ENCODE data around the gene OGG1. TPM values are rescaled to one million over a fixed set of nuclear protein-coding genes. Genes with fewer than 3 reads are reported as not detected.
A peak's percentile ranks its signal among the peaks of the same experiment; 100 is the strongest.

Gene OGG1
- total and polyA plus RNA-seq, 10 of the 15 experiments (the other 5 are each of a cell fraction or from before 2014, with no cell fraction given), result 4.8 to 38.8 (median 27.2) TPM

DNA sequence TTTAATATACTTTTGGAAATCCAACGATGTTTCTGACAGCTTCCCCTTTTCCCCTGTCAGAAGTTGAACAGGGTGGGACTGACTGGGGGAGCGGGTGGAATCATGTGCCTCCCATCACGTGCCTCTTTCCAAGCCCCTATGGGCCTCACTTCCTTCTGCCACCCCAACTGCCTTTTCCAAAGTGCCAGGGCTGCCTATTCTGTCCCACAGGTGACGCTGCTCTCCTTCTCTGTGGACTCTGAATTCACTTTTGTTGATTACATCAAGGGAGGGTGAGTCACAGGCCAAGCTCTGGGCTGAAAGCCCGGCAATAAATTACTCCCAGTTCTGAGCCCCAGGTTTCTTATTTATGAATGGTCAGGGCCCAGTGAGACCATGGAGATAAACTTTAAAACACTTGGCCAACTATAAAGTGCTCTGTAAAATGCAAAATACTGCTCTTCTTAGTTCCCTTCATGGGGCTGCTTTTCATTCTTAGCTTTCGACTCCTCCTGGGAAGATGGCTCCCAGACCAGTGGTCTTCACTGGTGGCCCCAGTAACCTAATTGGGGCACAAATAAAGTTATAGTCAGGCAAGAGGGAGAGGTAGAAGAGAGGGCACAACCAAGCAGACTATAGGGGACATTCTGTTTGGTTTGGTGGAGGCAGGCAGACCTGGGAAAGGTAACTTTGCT lies 33.9 kb upstream of the OGG1 start (continued):
- no peak for TF ChIP-seq NR2F1 (conservative IDR thresholded peaks at IDR 0.05)
- TF ChIP-seq RFX5 (IDR thresholded peaks at IDR 0.05; ENCODE audit: low read depth, low read length), result no peak
- no peak for TF ChIP-seq TCF12 (IDR thresholded peaks at IDR 0.05; ENCODE audit: low read depth, low read length)
- no peak for TF ChIP-seq KLF5 (IDR thresholded peaks at IDR 0.05; ENCODE audit: partially characterized antibody)
- TF ChIP-seq, protein P1, sequence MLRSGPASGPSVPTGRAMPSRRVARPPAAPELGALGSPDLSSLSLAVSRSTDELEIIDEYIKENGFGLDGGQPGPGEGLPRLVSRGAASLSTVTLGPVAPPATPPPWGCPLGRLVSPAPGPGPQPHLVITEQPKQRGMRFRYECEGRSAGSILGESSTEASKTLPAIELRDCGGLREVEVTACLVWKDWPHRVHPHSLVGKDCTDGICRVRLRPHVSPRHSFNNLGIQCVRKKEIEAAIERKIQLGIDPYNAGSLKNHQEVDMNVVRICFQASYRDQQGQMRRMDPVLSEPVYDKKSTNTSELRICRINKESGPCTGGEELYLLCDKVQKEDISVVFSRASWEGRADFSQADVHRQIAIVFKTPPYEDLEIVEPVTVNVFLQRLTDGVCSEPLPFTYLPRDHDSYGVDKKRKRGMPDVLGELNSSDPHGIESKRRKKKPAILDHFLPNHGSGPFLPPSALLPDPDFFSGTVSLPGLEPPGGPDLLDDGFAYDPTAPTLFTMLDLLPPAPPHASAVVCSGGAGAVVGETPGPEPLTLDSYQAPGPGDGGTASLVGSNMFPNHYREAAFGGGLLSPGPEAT (IDR thresholded peaks at IDR 0.05; ENCODE audit: low read depth), result no peak
- 0 out of 2 replicates have a peak, but pooled peaks have one; percentile 9 for TF ChIP-seq SMC3 (IDR thresholded peaks at IDR 0.05; ENCODE audit: borderline replicate concordance, low read length)
- TF ChIP-seq, protein P2, sequence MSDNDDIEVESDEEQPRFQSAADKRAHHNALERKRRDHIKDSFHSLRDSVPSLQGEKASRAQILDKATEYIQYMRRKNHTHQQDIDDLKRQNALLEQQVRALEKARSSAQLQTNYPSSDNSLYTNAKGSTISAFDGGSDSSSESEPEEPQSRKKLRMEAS (IDR thresholded peaks at IDR 0.05; ENCODE audit: low read depth, low read length), result no peak

DNA sequence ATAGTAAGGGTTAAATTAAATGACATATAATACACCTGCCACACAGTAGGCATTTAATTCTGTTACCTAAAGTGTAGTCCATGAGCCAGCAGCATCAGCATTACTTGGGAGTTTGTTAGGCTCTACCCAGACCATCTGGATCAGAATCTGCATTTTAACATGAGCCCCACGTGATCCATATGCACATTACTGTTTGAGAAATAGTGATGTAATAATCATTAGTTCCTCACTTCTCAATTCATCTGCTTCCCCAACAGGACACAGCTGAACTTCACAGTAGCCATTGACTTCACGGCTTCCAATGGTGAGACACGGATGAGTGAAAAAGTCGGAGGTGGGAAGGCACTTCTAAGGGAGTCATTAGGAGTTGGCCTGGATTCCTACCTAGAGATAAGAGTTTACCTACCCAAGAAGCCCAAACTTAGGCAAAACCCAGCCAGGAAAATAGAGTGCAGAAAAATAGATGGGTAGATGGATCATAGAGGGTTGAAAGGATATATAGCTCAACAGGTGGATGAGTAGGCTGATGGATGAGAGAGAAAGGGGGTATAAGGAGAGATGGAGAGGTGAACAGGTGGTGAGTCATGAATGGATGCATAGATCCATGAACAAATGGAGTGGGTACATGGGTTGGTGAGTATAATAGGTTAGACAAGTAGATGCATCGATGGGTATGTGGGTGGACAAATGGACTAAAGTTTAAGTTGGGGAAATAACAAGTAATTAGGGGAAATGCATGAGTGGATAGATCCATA lies 32.8 kb upstream of the OGG1 start:
- DNase-seq (ENCODE audit: low read depth, low spot score), result no peak
- ChIA-PET SMC1A (ENCODE audit: uncharacterized antibody, unreplicated experiment) (interaction anchor here (1.2 kb wide), 1 partner anchor 10 kb away, joined by 3 read pairs; no protein-coding TSS in a partner anchor), POLR2A (no interaction called here), RAD21 (ENCODE audit: unreplicated experiment) (no interaction called here), CTCF (no interaction called here)
- no peak overlapping the region for H3K27ac ChIP-seq (ENCODE audit: control insufficient read depth, insufficient read depth)
- H3K36me3 ChIP-seq (ENCODE audit: control insufficient read depth in 2 of 2, insufficient read depth in 2 of 2, low read length in 1 of 2), result no peaks in the 10 kb centered on the region
- H3K4me3 ChIP-seq, result no peak overlapping the region
- no peaks in the 10 kb centered on the region for H4K20me1 ChIP-seq (ENCODE audit: control insufficient read depth, insufficient read depth)
- no TSS peak for BruUV-seq (replicated peaks)
- H3K9ac ChIP-seq (ENCODE audit: control insufficient read depth, insufficient read depth, low read length), result no peak overlapping the region
- H3K79me2 ChIP-seq (ENCODE audit: control insufficient read depth, insufficient read depth, low read length), result no peaks in the 10 kb centered on the region
- 47% methylated on average over 5 of the region's 5 CpGs for WGBS (ENCODE audit: insufficient coverage, insufficient replicate concordance, low lambda C conversion rate, missing lambda C conversion rate)
- H2AFZ ChIP-seq (ENCODE audit: control insufficient read depth, low read depth, low read length), result no peak overlapping the region
- no peak for ATAC-seq
- intact Hi-C loops (cut with micrococcal nuclease; ENCODE audit: unreplicated experiment) (no loop called here), in situ Hi-C loops (cut with MboI) (no loop called here)
- H3K9me3 ChIP-seq (replicated peaks; ENCODE audit: control insufficient read depth, insufficient read depth, low read length), result no peaks in the 10 kb centered on the region
- no peak overlapping the region for H3K4me2 ChIP-seq (ENCODE audit: control insufficient read depth, insufficient read depth)
- FAIRE-seq, result no peak
- peaks cover 0 to under 1% of the 10 kb centered on the region in 2 experiments; a peak in 3 of 4 replicates for H3K27me3 ChIP-seq (replicated peaks in 1 of 2; ENCODE audit: control insufficient read depth in 2 of 2, insufficient read depth in 2 of 2, low read length in 1 of 2)
- no peaks in the 10 kb centered on the region for H3K4me1 ChIP-seq (ENCODE audit: control insufficient read depth, insufficient read depth, low read length)
- TF ChIP-seq PAX8 (IDR thresholded peaks at IDR 0.05) (no peak), IKZF2 (IDR thresholded peaks at IDR 0.05) (no peak), JUNB (IDR thresholded peaks at IDR 0.05) (no peak), POU2F2 (IDR thresholded peaks at IDR 0.05; ENCODE audit: borderline replicate concordance, low read depth, low read length) (no peak), BHLHE40 (IDR thresholded peaks at IDR 0.05; ENCODE audit: borderline replicate concordance in 1 of 2, low read depth in 2 of 2, low read length in 1 of 2) (no peak), CREM (IDR thresholded peaks at IDR 0.05; ENCODE audit: low read depth) (no peak), SREBF2 (IDR thresholded peaks at IDR 0.05; ENCODE audit: low read length) (no peak), SREBF1 (IDR thresholded peaks at IDR 0.05; ENCODE audit: low read length) (no peak), EZH2 (IDR thresholded peaks at IDR 0.05; ENCODE audit: borderline replicate concordance, control insufficient read depth, low read depth, low read length) (no peak)
- TF ChIP-seq, protein P3, sequence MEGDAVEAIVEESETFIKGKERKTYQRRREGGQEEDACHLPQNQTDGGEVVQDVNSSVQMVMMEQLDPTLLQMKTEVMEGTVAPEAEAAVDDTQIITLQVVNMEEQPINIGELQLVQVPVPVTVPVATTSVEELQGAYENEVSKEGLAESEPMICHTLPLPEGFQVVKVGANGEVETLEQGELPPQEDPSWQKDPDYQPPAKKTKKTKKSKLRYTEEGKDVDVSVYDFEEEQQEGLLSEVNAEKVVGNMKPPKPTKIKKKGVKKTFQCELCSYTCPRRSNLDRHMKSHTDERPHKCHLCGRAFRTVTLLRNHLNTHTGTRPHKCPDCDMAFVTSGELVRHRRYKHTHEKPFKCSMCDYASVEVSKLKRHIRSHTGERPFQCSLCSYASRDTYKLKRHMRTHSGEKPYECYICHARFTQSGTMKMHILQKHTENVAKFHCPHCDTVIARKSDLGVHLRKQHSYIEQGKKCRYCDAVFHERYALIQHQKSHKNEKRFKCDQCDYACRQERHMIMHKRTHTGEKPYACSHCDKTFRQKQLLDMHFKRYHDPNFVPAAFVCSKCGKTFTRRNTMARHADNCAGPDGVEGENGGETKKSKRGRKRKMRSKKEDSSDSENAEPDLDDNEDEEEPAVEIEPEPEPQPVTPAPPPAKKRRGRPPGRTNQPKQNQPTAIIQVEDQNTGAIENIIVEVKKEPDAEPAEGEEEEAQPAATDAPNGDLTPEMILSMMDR (IDR thresholded peaks at IDR 0.05 in 2 of 3, conservative IDR thresholded peaks at IDR 0.05 in 1 of 3; ENCODE audit: control insufficient read depth in 2 of 3, extremely low read depth in 1 of 3, insufficient read depth in 1 of 3, low read depth in 3 of 3, low read length in 3 of 3), result no peak
- TF ChIP-seq, protein P4, sequence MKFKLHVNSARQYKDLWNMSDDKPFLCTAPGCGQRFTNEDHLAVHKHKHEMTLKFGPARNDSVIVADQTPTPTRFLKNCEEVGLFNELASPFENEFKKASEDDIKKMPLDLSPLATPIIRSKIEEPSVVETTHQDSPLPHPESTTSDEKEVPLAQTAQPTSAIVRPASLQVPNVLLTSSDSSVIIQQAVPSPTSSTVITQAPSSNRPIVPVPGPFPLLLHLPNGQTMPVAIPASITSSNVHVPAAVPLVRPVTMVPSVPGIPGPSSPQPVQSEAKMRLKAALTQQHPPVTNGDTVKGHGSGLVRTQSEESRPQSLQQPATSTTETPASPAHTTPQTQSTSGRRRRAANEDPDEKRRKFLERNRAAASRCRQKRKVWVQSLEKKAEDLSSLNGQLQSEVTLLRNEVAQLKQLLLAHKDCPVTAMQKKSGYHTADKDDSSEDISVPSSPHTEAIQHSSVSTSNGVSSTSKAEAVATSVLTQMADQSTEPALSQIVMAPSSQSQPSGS (IDR thresholded peaks at IDR 0.05; ENCODE audit: low read length), result no peak

All from GM12878 (cell line).